HG02938 (cell line): ENCODE results near the gene XXYLT1.
"Not testable (repeated sequence)": the region's sequence is repeated elsewhere in the genome, so short reads cannot be mapped to it uniquely, and the experiment has no call there.

Experiments
- ATAC-seq: cut with Tn5 transposase; IDR thresholded peaks from one replicate; pipeline ENCODE4 v1.9.1; 2021; ENCODE audit warnings: mild to moderate bottlenecking, moderate library complexity; ENCODE audit not compliant: unreplicated experiment

The XXYLT1 gene

GRCh38 chr3:195101927-195102608, 168.9 kb downstream of the XXYLT1 start:
- no peak for ATAC-seq

- ATAC-seq: no peak
Observed at GRCh38 chr3:195101001-195101583, 169.9 kb downstream of the XXYLT1 start.

GRCh38 chr3:195099951-195100785, 170.8 kb downstream of the XXYLT1 start:
- ATAC-seq: no peak

GRCh38 chr3:195098741-195099525, 172.0 kb downstream of the XXYLT1 start:
- no peak for ATAC-seq

GRCh38 chr3:195097331-195098255, 173.4 kb downstream of the XXYLT1 start:
- ATAC-seq: no peak

GRCh38 chr3:195096484-195097330, 174.3 kb downstream of the XXYLT1 start:
- ATAC-seq: no peak

GRCh38 chr3:195096053-195096452, 174.9 kb downstream of the XXYLT1 start:
- no peak for ATAC-seq

GRCh38 chr3:195095704-195096036, 175.3 kb downstream of the XXYLT1 start:
- ATAC-seq: no peak

GRCh38 chr3:195095035-195095703, 175.8 kb downstream of the XXYLT1 start:
- no peak for ATAC-seq

- ATAC-seq: peak; percentile 55
Observed at GRCh38 chr3:195094191-195094921, 176.6 kb downstream of the XXYLT1 start.

- ATAC-seq: no peak
Observed at GRCh38 chr3:195093731-195094130, 177.2 kb downstream of the XXYLT1 start.

GRCh38 chr3:195087840-195088601, 182.9 kb downstream of the XXYLT1 start:
- not testable (repeated sequence) for ATAC-seq

GRCh38 chr3:195087328-195087727, 183.6 kb downstream of the XXYLT1 start:
- no peak for ATAC-seq

- no peak for ATAC-seq
Observed at GRCh38 chr3:195086885-195087284, 184.1 kb downstream of the XXYLT1 start.

GRCh38 chr3:195086341-195086740, 184.6 kb downstream of the XXYLT1 start:
- ATAC-seq: no peak

GRCh38 chr3:195085356-195086130, 185.4 kb downstream of the XXYLT1 start:
- ATAC-seq: no peak

GRCh38 chr3:195084746-195085145, 186.2 kb downstream of the XXYLT1 start:
- no peak for ATAC-seq
